HG03575 (cell line): ENCODE data around the gene ABCC5.
"Not testable (repeated sequence)": the region's sequence is repeated elsewhere in the genome, so short reads cannot be mapped to it uniquely, and the experiment has no call there.

Experiments
- ATAC-seq: cut with Tn5 transposase; IDR thresholded peaks from one replicate; pipeline ENCODE4 v1.9.1; 2021; ENCODE audit not compliant: unreplicated experiment, insufficient number of reproducible peaks, low FRiP score; ENCODE audit errors: extremely low read depth

ABCC5 gene

GRCh38 chr3:183907176-183907575, 110.5 kb downstream of the ABCC5 start:
- no peak for ATAC-seq

GRCh38 chr3:183906234-183906921, 111.3 kb downstream of the ABCC5 start:
- no peak for ATAC-seq

- ATAC-seq: no peak
These were observed 112.6 kb downstream of the ABCC5 start for GRCh38 chr3:183904833-183905780.

- no peak for ATAC-seq
These were observed 119.7 kb downstream of the ABCC5 start for GRCh38 chr3:183898028-183898431.

GRCh38 chr3:183897606-183898005, 120.1 kb downstream of the ABCC5 start:
- no peak for ATAC-seq

- ATAC-seq: no peak
These were observed 121.1 kb downstream of the ABCC5 start for GRCh38 chr3:183896610-183897009.

- no peak for ATAC-seq
These were observed 121.5 kb downstream of the ABCC5 start for GRCh38 chr3:183896184-183896583.

- no peak for ATAC-seq
These were observed 121.9 kb downstream of the ABCC5 start for GRCh38 chr3:183895774-183896173.

- no peak for ATAC-seq
These were observed 122.4 kb downstream of the ABCC5 start for GRCh38 chr3:183895296-183895695.

GRCh38 chr3:183892610-183893214, 125.0 kb downstream of the ABCC5 start:
- ATAC-seq: no peak

- ATAC-seq: no peak
These were observed 131.9 kb downstream of the ABCC5 start for GRCh38 chr3:183885766-183886165.

GRCh38 chr3:183884427-183885296, 133.0 kb downstream of the ABCC5 start, which contains the start of gene PARL:
Gene PARL, minus strand, starts transcription at chr3:183884880. Its CDS starts 34 bp downstream, at chr3:183884846.
- ATAC-seq: peak; percentile 96

GRCh38 chr3:183884097-183884426, 133.6 kb downstream of the ABCC5 start:
- ATAC-seq: no peak

- ATAC-seq: no peak
These were observed 134.2 kb downstream of the ABCC5 start for GRCh38 chr3:183883291-183884096.

- no peak for ATAC-seq
These were observed 137.6 kb downstream of the ABCC5 start for GRCh38 chr3:183880121-183880520.

- no peak for ATAC-seq
These were observed 138.4 kb downstream of the ABCC5 start for GRCh38 chr3:183879243-183879642.

- ATAC-seq: no peak
These were observed 139.6 kb downstream of the ABCC5 start for GRCh38 chr3:183878071-183878470.

GRCh38 chr3:183877227-183877626, 140.5 kb downstream of the ABCC5 start:
- ATAC-seq: not testable (repeated sequence)
